ENCODE results near the gene GIPR.
A peak's percentile ranks its signal among the peaks of the same experiment; 100 is the strongest.
"Not testable (repeated sequence)": the region's sequence is repeated elsewhere in the genome, so short reads cannot be mapped to it uniquely, and the experiment has no call there.

GIPR gene, protein sequence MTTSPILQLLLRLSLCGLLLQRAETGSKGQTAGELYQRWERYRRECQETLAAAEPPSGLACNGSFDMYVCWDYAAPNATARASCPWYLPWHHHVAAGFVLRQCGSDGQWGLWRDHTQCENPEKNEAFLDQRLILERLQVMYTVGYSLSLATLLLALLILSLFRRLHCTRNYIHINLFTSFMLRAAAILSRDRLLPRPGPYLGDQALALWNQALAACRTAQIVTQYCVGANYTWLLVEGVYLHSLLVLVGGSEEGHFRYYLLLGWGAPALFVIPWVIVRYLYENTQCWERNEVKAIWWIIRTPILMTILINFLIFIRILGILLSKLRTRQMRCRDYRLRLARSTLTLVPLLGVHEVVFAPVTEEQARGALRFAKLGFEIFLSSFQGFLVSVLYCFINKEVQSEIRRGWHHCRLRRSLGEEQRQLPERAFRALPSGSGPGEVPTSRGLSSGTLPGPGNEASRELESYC

GRCh38 chr19:45667620-45668341 is at the start of gene GIPR:
GIPR (plus strand) TSS chr19:45668221; CDS start chr19:45669521, 1,300 bp downstream.
- DNase-seq: no peak

DNA sequence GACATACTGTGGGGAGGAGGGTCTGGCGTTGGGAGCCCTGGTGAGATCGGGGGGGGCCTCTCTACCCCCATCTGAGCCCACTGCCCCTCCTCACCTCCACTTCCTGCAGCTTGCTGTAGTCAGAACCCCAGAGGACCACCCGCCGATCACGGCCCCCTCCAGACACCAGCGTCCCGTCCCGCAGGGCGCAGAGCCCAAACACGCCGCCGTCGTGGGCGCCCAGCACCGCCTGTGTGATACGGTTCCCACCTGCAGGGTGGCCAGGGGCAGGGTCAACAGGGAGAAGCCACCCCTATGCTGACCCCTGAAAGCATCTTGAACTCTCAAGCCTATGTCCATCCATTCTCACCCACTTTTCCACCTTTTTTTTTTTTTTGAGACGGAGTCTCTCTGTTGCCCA is 46.6 kb upstream of the GIPR start:
- DNase-seq: no peak

- DNase-seq: no peak
Observed at GRCh38 chr19:45621976-45622503, 46.0 kb upstream of the GIPR start.

- DNase-seq: no peak
Observed at GRCh38 chr19:45623984-45624383, 44.0 kb upstream of the GIPR start.

DNA sequence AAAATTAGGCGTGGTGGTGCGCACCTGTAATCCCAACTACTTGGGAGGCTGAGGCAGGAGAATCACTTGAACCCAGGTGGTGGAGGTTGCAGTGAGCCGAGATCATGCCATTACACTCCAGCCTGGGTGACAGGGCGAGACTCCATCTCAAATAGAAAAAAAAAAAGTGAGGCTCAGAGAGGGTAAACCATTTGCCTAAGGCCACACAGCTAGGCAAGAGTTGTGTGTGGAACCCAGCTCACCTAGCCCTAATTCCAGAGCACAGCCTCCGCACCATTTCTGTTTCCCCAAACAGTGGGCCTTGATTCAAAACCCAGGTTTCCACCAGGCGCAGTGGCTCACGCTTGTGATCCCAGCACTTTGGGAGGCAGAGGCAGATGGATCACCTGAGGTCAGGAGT is 39.8 kb upstream of the GIPR start:
- not testable (repeated sequence) for DNase-seq

- DNase-seq: no peak
Observed at GRCh38 chr19:45629704-45630103, 38.3 kb upstream of the GIPR start.

DNA sequence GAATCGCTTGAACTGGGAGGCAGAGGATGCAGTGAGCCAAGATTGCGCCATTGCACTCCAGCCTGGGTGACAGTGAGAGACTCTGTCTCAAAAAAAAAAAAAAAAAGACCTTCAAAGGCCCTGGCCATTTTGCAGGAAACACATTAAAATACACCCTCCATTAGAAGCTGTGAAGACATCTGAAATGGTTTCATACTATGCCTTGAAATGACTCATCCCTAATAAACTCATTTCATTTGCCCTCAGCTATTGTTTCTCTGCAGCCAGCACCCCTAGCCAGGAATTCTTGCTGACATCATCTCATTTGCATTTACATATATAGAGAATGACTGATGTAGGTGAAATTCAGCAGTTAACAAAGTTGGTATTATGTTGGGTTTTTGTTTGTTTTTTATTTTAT is 37.6 kb upstream of the GIPR start:
- no peak for DNase-seq

DNA sequence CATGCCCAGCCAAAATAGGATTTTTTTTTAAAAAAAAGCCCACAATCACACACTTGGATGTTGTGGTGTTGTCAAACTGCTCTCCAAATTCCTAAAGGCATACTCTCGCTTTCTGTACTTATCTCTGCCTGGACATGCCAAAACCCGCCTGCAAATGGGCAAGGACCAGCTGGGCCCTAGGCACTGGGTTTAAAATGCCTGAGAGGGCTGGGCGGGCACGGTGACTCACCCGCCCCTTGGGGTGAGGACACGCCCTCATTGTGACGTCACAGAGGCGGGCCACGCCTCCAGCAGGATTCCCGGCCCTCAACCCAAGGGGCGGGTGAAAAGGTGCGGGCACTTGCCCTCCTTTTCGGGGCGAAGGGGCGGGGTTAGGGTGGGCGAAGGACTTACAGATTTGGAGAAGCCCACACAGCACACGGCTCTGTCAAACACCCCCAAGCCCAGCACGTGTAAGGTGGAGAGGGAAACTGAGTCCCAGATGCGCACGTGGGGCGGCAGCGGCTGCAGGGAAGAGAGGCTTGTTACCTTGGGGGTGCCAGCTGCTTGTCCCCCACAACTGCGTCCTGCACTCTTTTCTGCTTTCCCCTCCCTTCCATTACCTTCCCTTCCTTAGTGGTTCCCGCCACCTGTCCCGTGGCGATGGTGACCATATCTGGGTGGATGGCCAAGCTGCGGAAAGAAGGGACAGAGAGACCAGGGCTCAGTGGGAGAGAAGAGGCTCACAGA is 35.4 kb upstream of the GIPR start:
- DNase-seq: no peak

- no peak for DNase-seq
Observed at GRCh38 chr19:45636275-45636674, 31.7 kb upstream of the GIPR start.

DNA sequence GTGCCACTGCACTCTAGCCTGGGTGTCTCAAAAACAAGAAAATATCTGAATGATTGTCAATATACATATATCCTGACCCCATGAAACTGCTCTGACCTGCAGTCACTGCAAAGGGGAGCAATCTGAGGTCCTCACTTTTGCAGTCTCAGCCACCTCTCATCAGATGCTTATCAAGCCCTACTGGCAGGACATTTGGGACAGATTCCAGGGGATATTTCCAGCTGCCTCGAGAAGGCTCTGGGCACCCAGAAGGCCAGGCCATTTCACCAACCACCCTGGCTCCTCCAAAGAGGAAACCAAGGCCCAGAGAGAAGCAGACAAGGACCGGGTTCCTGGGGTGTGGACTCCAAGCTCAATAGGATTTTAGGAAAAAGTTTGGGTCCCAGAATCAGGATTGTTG is 31.1 kb upstream of the GIPR start:
- DNase-seq: no peak

DNA sequence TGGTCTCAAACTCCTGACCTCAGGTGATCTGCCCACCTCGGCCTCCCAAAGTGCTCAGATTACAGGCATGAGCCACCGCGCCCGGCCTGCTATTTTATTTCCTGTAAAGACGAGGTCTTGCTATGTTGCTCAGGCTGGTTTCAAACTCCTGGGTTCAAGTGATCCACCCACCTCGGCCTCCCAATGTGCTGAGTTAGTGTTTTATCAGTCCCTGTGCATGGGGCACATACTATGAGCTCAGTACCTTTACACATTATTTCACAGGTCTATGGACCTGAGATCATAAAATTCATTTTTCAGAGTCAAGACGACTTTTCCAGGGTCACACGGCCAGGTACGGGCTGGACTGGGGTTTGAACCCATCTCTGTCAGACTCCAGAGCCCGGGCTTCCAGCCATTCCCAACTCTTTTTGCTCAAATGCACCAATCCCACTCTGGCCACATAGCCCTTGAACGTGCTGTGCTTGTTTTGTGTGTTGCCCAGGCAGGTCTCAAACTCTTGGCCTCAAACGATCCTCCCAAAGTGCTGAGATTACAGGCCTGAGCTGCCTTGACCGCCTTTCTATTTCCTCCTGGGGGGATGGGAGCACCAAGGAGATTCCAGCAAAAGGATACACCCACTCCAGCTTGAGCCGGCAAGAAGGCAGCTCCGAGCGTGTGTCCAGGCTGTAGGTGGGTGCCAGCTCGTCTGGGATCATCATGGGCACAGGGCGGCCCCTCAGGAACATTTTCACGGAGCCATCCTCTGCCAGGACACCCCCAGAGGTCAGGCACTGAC is 29.9 kb upstream of the GIPR start:
- DNase-seq: no peak

DNA sequence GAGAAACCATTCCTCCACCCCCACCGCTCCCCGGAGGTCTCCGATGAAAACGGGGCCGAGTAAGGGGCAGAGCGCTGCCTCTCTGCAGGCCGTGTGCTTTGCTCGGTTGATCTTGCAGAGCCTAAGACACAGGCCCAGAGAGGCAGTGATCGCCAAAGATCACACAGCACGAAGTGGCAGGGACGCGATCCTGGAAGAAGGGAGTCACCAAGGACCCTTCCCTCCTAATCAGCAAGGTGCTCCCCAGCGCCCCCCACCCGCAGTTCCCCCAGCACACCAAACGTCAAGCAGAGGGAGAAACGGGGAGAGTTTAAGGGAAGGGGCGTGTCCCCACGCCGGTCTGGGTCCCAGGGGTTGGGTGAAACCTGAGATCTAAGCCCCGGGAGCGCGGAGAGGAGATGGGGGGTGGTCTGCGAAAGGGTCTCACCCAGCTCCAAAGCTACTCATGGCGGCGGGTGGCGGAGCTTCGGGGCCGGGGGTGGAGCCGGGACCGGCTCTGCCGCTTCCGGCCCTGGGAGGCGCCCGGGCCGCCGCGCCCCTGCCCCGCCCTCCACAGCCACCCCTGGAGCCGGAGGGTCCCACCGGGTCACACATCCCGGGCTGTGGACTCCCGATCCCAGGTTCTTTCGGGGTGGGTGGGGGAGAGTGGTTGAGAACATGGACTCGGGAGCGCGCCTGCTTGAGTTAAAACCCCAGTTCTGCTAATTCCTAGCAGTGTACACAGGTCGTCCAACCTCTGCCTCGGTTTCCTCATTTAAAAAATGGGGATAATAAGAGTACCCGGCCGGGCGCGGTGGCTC is 28.9 kb upstream of the GIPR start, which contains the start of gene EML2:
TSS of gene EML2 (minus strand) at position 468 of the 800 bp plus-strand sequence. CDS start at position 447, 21 bp downstream.
- peak; percentile 50 for DNase-seq

DNA sequence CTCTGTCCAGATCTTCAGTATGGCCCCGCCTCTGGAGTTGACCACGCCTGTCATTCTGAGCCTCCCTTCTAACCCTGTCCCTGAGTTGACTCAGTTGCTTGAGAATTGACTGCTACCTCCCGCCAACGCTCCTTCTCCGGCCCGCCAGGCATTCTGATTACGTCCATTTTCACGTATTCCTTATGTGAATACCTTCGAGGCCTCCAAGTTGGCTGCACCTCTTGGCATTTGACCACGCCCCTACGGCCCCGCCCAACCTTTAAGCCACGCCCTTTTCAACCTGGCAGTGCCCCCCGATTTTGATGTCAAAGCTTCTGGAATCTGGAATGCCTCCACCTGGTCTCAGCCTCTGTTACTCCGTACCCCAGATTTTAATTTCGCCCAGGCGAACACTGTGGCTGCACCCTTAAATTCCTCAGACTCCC is 27.2 kb upstream of the GIPR start:
- DNase-seq: peak; percentile 4

DNA sequence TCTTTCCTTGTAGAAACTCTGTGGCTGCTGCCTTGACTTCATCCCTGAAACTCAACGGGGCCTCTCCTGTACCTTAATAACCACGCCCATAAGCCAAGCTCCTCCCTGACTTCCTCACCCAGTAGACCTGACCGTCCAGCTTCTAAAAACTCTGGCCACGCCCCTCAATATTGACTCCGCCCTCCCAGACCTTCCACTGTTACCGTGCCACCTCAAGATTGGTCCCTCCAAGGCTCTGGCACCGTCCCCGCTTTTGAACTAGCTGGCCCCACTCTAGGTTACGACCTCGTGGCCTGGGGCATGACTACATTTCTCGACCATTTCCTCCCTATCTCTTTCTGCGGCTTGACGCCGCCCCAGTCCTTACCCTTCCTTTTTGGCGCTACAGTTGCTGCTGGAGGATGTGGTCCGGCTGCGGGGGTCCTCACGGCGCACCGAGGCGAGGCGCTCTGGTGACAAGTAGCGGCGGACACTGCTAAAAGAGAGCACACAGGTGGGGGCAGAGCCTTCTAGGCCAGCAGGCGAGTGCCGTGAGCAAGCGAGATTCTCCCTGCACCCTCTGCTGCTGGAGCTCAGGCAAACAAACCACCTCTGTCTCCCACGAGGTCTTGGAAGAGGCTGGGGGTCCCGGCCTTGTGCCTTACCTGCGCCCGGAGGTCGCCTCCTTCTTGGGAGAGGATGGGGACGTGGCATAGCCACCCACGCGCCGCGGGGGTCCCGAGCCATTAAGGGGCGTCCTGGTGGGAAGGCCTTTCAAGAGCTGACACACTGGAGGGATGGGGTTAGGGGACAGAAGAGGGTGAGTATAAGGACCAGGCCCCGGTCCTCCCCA is 26.5 kb upstream of the GIPR start:
- DNase-seq: peak; percentile 49

DNA sequence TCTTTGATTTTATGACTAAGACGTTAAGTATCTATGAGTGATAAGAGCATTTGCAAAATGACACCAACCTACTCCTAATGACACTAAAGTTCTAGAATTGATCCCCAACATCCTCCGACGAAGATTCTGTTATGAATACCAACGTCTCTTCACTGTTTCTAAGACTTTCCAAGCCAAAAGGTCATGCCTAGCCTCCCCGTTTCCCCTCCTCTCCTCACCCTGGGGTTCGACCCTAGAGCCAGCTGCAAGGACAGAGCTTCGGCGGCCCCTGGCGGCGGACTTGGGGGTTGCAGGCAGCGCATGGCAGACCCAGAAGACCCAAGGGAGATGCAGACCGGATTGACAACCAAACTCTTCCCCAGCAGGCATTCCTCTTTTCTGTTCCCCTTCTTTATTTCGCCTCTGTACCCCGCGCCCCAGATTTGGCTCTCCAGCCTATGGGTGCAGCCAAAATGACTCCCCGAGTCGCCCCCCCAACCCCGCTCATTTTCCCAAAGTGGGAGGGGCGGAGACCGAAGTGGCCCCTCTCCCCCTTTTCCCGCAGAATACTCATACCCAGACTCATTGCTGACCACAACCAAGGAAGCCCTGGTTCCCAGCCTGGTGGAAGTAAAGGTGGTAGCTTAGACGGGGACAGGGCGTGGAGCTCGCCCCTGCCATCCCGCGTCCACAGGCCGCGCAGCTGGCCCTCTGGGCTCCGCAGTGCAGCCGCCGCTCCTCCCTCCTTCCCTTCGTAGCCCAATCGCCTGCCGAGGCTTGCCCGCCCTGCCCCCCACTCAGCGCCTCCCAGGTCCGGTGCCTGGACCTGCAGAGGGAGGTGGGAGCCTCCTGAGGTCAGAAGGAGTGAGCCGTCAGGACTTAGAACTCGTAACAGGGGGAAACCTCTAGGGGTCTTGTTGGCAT is 24.7 kb upstream of the GIPR start:
- DNase-seq: peak; percentile 83

DNA sequence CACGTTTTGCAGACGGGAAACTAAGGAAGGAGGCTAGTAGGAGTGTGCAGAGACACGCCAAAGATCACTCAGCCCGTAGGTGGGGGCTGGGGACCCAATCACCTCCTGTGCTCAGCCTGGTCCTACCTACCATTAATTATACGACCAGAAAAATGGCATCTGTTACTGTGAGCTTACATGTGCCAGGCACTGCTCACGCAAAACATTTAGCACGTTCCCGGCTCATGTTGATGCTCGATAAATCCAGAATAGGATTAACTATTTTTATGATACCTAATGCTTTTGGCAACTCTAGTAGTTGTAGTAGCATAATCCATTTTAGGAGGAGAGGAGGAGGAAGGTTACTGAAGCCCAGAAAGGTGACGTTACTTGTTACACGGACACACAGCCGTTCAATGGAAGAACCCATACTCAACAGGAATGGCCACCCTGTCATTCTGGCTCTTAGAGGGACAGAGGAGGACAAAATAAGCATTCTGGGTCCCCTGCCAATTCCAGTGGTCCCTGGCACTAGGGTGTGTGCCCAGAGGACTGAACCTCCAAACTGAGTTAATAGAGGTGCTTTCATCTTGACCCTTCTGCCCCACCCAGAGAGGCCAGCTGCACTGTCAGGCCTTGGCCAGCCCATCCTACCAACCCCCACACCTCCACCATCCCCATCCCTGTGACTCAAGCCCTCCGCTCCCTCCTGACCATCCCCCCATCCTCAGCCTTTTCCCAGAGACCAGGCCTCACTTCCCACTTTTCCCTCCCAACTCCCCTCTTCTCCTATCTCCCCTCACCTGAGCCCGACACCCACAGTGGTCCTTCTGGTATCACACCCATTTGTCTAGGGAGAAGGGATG is 23.9 kb upstream of the GIPR start:
- no peak for DNase-seq

DNA sequence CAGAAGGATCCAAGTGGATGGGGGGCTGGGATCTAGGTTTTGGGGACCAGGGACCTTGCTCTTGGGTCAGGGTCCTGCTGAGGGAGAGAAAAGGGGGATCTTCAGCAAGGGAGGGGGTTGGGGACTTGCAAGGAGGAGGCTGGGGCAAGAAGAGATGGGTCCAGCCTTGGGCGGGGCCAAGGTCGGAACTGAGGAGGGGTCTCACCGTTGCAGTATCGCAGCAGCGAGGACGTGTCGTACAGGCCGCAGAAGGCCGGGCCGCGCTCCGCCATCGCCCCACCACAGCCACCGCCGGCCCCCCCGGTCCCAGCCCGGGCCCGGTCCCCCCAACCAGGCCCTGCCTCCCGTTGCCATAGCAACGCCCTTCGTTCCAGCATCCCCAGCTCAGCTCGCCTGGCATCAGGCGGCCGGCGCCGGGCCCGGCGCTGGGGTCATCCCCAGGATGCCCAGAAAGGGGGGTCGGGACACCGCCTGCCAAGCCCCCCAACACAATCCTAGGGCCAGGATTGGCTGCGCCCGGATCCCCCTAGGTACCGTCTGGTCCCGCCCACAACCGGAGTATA is 22.9 kb upstream of the GIPR start:
- no peak for DNase-seq

Data from activated effector memory CD4-positive, alpha-beta T cell treated with Interleukin-2 at 50 U/mL for 16 hours (primary cell).